ENCODE data around the gene DLL4. TPM values are rescaled to one million over a fixed set of nuclear protein-coding genes. Genes with fewer than 3 reads are reported as not detected.

The DLL4 gene
- total RNA-seq, 1 donor from 2014 or later = 0.69 TPM

GRCh38 chr15:40936709-40937666, 7.8 kb downstream of the DLL4 start:
- DNase-seq (ENCODE audit: low read depth) = no peak
- no peak overlapping the region for H3K4me3 ChIP-seq (ENCODE audit: low read depth, low read length)
- no peak for TF ChIP-seq CTCF (conservative IDR thresholded peaks at IDR 0.05; ENCODE audit: low read depth, low read length)

GRCh38 chr15:40937762-40938535, 8.8 kb downstream of the DLL4 start:
- H3K4me3 ChIP-seq (ENCODE audit: low read depth, low read length) = no peak overlapping the region
- TF ChIP-seq CTCF (conservative IDR thresholded peaks at IDR 0.05; ENCODE audit: low read depth, low read length) = peak; percentile 67
- DNase-seq (ENCODE audit: low read depth) = no peak

GRCh38 chr15:40938536-40938870, 9.4 kb downstream of the DLL4 start:
- no peak for TF ChIP-seq CTCF (conservative IDR thresholded peaks at IDR 0.05; ENCODE audit: low read depth, low read length)
- H3K4me3 ChIP-seq (ENCODE audit: low read depth, low read length) = no peak overlapping the region

GRCh38 chr15:40940296-40940801, 11.2 kb downstream of the DLL4 start:
- no peak for TF ChIP-seq CTCF (conservative IDR thresholded peaks at IDR 0.05; ENCODE audit: low read depth, low read length)
- DNase-seq (ENCODE audit: low read depth) = no peak
- H3K4me3 ChIP-seq (ENCODE audit: low read depth, low read length) = no peak overlapping the region

More at GRCh38 chr15:40938536-40938870, 9.4 kb downstream of the DLL4 start:
- no peak for DNase-seq (ENCODE audit: low read depth)

- no peak for TF ChIP-seq CTCF (conservative IDR thresholded peaks at IDR 0.05; ENCODE audit: low read depth, low read length)
- no peak for DNase-seq (ENCODE audit: low read depth)
- peak overlapping the region; percentile 57 for H3K4me3 ChIP-seq (ENCODE audit: low read depth, low read length)
Measured at GRCh38 chr15:40941068-40941527, 12.0 kb downstream of the DLL4 start.

- H3K4me3 ChIP-seq (ENCODE audit: low read depth, low read length) = peak overlapping the region; percentile 57
- TF ChIP-seq CTCF (conservative IDR thresholded peaks at IDR 0.05; ENCODE audit: low read depth, low read length) = peak; percentile 36
- DNase-seq (ENCODE audit: low read depth) = no peak
Measured at GRCh38 chr15:40941528-40942336, 12.6 kb downstream of the DLL4 start.

Measured in epithelial cell of proximal tubule (primary cell).